BJ (cell line): Measurements from ENCODE around the gene OOSP3. TPM values are rescaled to one million over a fixed set of nuclear protein-coding genes. Genes with fewer than 3 reads are reported as not detected.

Experiments used
- CTCF ChIA-PET: fragments of 350-600 bp; formaldehyde crosslinking; extraction: SDS; loops from one replicate; lab custom pipeline; 2021; ENCODE audit warnings: antibody characterized with exemption, inconsistent platforms; lab: Yijun Ruan, JAX
- POLR2A ChIA-PET: fragments of 300-600 bp; sonication (Branson Sonifier 250); formaldehyde crosslinking; extraction: SDS; loops from one replicate; lab custom pipeline; 2021; ENCODE audit warnings: antibody characterized with exemption; lab: Charles Lee
- DNase-seq: peaks from one replicate; pipeline ENCODE4 v3.0.0-alpha.2; 2011; ENCODE audit warnings: low read depth
- H3K27me3 ChIP-seq: 2 replicates; pipeline ENCODE4 v1.6.0; 2011; ENCODE audit warnings: low read length; ENCODE audit not compliant: control insufficient read depth, insufficient read depth
- H3K36me3 ChIP-seq: 2 replicates; pipeline ENCODE4 v1.5.1; 2011; ENCODE audit warnings: low read length; ENCODE audit not compliant: control insufficient read depth, insufficient read depth
- H3K4me3 ChIP-seq: 2 replicates; pipeline ENCODE4 v1.5.1; 2011; ENCODE audit warnings: low read depth, mild to moderate bottlenecking, control low read depth, low read length
- CTCF ChIP-seq: IDR thresholded peaks from 2 replicates; pipeline ENCODE4 v1.5.1; 2011; ENCODE audit warnings: low read depth, mild to moderate bottlenecking, control low read depth, inconsistent platforms, low read length, moderate library complexity; ENCODE audit not compliant: insufficient read depth
- polyA plus RNA-seq: library from polyadenylated mRNA; depleted of rRNA; stranded (reverse); fragments of >200 nt; gene quantifications from 2 replicates; pipeline ENCODE4 v1.2.3, GENCODE V29; 2011

The OOSP3 gene
- polyA plus RNA-seq, 1 experiment: not detected

DNA sequence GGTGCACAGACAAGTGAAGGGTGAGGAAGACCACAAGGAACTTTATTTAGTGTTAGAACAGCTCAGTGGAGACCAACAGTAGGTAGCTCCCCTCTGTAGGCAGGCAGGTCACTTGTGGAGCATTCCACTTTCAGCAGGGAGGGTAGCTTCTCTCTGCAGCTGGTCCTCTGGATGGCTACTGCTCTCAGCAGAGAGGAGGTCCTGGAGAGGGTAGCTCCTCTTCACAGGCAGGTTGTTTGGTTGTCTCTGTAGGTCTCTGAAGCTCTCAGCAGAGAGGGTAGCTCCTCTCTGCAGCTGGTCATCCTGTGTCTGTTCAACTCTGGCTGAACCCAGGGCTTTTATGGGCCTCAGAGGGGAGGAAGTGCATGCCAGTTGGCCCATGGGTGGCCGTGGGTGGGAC, 53.1 kb downstream of the OOSP3 start:
- no peaks in the 10 kb centered on the region for H3K27me3 ChIP-seq
- H3K4me3 ChIP-seq: no peak overlapping the region
- ChIA-PET POLR2A (no interaction called here), CTCF (interaction anchor here (1.6 kb wide), 1 partner anchor 13 kb away, joined by 5 read pairs; no protein-coding TSS in a partner anchor)
- DNase-seq: no peak
- no peaks in the 10 kb centered on the region for H3K36me3 ChIP-seq
- TF ChIP-seq CTCF: no peak

DNA sequence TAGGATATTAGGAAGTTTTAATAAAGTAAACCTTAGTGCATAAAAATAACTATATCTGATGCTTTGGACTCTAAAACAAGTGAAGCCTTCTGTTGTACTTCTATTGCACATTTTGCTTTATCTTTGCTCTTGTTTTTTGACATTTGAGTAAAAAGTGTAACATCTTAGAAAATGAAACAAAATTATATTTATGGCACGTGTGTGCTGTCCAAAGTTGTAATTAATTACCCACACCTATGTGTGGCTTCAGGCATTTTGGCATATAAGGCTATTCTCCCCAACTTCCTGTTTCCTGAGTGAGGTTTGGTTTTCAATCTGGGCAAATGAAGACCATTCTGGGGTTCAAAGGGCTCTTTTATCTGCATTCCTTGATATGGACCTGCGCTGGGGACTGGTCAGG, 59.5 kb downstream of the OOSP3 start, which contains the start of gene OOSP1:
Gene OOSP1 (plus strand): TSS at position 301 of the 400 bp plus-strand sequence. CDS start 23 bp downstream, at position 324.
- TF ChIP-seq CTCF: no peak
- H3K27me3 ChIP-seq: no peaks in the 10 kb centered on the region
- DNase-seq: no peak
- POLR2A ChIA-PET: no interaction called here
- no peak within 1 kb of the TSS for H3K4me3 ChIP-seq
- CTCF ChIA-PET: no interaction called here
- no peaks in the 10 kb centered on the region for H3K36me3 ChIP-seq

- H3K36me3 ChIP-seq: no peaks in the 10 kb centered on the region
- POLR2A ChIA-PET: no interaction called here
- no peaks in the 10 kb centered on the region for H3K27me3 ChIP-seq
- no peak for TF ChIP-seq CTCF
- CTCF ChIA-PET: no interaction called here
- DNase-seq: no peak
- H3K4me3 ChIP-seq: no peak overlapping the region
Measured at GRCh38 chr11:59938718-59939117, 60.1 kb downstream of the OOSP3 start.

- no peak for DNase-seq
- no peaks in the 10 kb centered on the region for H3K36me3 ChIP-seq
- ChIA-PET POLR2A (no interaction called here), CTCF (no interaction called here)
- TF ChIP-seq CTCF: no peak
- no peaks in the 10 kb centered on the region for H3K27me3 ChIP-seq
- no peak overlapping the region for H3K4me3 ChIP-seq
Measured at GRCh38 chr11:59939482-59939881, 60.9 kb downstream of the OOSP3 start.

- H3K27me3 ChIP-seq: no peaks in the 10 kb centered on the region
- DNase-seq: no peak
- no peak overlapping the region for H3K4me3 ChIP-seq
- no peaks in the 10 kb centered on the region for H3K36me3 ChIP-seq
- ChIA-PET POLR2A (no interaction called here), CTCF (no interaction called here)
- TF ChIP-seq CTCF: no peak
Measured at GRCh38 chr11:59941091-59941490, 62.5 kb downstream of the OOSP3 start.
